SKM-1 (cell line): ENCODE measurements around the gene RBM43.

Source experiments
- DNase-seq: peaks from one replicate; lab custom pipeline; 2025; ENCODE audit not compliant: unreplicated experiment; lab: John Stamatoyannopoulos, UW

Gene RBM43

DNA sequence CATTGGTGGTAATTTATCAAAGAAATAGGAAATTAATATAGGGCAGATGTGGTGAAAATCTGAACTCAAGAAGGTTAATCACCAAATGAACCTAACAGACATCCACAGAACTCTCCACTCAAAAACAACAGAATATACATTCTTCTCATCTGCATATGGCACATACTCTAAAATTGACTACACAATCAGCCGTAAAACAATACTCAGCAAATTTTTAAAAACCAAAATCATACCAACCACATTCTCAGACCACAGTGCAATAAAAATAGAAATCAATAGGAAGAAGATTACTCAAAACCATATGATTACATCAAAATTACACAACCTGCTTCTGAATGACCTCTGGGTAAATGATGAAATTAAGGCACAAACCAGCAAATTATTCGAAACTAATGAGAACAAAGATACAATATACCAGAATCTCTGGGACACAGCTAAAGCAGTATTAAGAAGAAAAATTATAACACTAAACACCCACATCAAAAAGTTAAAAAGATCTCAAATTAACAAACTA is 31.0 kb downstream of the RBM43 start:
- DNase-seq: no peak

DNA sequence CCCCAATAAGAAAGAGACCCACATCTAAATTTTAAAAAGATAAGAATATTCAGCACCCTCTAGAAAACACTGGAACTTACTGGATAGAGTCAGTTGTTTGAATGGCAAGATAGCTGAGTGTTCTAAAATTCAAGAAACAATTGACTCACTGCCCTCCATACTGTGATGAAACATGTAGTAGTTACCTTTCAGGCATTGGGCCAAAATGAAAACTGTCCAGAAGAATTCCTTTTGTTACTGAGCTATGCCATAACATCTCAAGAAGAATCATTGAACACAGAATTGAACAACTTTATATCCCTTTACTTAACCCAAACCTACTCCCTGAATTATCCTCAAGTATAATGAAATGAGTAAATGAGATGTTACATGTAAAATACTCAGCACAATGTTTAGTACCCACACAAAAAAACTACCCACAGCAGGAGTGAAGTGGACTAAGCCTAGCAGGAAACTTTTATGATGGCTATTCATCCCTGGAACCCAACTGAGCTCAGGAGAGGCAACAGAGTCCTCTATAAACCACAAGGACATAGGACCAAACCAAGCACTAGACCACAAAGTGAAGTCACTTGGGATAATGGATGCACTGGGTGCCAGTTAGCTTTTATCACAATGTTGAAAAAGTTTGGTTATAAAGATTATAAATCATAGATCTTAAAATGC is 32.7 kb downstream of the RBM43 start:
- DNase-seq: no peak

DNA sequence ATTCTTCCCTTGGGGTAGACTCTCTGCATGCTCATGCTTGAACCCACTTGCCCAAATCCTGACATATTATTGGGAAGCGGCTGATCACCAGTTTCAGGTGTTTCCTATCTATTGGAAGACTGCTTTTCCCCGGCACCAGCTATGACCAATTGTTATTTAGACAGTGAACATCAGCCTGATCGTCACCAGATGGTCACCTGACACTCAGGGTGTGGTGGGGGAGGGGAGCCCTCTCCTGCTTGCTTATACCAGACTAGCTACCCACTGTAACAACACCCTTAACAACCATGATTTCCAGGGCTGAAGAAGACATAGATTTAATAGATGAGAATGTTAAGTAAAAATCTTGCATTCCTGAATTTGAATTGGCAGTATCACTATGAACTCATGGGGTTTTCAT is 44.3 kb downstream of the RBM43 start:
- DNase-seq: no peak

DNA sequence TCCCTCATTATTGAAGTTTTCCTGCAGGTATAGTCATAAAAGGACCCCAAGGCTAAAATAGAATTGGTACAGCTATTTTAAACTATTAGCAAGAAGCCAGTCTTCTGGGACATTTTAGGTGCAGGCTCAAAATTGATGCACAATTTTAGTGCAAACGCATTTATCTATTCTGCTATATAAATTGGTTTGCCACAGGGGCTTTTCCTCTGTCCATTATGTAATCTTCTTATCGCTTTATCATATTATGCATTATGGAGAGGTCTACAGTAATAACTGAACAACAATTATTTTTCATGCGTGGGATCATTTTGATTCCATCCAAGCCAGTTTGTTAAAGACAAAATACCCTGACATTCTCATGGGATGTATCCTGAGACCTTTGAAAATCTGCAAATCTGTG is 54.6 kb downstream of the RBM43 start:
- no peak for DNase-seq

DNA sequence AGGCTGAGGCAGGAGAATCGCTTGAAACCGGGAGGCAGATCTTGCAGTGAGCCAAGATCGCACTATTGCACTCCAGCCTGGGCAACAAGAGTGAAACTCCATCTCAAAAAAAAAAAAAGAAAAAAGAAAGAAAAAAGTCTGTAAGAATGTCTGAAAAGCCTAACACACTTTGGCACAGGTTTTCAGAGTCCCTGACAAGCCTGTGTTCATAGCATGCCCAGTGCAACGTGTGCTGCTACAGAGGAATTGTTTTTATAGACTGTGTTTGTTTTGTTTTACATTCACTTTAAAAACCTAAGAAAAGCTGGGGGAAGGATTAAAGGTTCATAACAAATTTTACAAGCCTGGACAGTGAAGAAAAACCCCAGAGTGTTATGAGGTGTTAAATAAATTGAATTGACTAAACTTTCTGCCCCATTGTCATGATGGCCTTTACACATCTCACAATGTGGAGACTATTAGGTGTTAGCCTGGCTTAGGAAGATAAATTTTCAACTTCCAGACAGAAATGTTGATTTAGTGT is 55.2 kb downstream of the RBM43 start:
- DNase-seq: no peak

DNA sequence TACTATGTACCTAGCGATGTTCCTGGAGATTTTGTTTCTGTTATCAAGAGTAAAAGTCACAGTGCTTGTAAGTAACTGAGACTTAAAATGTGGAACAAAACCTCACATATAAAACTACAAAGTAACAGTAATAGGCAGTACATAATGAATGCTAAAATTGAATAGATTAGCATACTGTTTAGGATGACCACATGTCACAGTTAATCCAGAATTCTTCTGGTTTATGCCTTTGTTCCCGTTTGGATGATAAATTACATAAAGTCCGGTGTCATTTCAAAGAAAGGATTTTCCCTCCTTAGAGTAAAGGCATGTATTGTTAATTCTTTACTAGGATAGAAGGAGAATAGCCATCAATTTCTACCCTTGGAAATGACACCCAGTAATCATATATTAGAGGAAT is 56.1 kb downstream of the RBM43 start:
- DNase-seq: no peak

DNA sequence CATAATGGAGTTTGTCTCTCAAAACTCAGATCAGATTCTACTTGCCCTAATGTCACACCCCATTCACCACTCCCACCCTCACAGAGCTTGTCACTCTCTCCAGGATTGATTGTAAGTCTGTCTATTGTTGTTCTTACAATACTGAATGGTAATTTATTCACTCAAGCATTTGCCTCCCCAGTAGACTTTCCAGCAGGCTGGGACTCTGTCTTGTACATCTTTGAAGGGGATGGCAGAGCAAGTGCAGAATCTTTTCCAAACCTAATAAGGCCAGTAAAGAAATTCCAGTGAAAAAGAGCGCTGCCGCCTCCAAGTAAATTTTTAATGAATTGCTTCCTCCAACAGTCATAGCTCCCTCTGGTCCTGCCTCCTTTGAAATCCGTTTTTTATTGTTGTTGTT is 56.9 kb downstream of the RBM43 start:
- DNase-seq: no peak

DNA sequence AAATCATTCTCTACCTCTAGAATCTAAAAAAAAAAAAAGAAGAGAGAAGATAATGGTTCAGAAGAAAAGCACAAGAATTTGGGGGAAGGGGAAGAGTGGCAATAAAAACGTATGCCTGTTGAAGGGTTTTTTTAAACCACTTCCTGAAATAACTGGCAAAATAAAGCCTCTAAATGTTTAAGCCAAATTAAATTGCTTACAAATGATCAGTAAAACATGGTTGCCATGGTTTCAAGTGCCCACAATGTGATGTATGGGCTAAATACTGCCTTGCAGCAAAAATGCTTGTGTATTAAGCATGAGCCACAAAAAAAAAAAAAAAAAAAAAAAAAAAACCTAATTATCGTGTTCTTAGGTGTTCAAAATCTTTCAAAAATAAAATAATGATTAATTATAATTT is 60.8 kb downstream of the RBM43 start:
- DNase-seq: no peak

DNA sequence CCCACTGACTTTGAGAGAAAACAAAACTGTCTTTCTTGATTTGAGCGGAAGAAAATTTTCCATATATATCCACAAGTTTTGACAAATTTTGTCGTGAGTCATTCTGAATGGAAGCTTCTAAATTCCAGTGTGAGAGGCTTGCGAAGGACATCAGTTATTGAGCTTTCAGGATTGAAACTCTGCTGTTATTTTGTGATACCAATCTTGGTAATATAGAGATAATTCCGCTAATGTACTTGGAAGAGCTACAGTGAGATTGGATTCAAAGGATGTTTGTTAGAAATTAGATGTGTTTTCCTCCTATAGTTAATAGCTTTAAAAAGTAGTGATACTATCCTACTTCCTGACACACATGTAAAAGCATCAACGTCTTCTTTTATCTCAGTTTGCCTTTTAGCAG is 61.4 kb downstream of the RBM43 start:
- no peak for DNase-seq

DNA sequence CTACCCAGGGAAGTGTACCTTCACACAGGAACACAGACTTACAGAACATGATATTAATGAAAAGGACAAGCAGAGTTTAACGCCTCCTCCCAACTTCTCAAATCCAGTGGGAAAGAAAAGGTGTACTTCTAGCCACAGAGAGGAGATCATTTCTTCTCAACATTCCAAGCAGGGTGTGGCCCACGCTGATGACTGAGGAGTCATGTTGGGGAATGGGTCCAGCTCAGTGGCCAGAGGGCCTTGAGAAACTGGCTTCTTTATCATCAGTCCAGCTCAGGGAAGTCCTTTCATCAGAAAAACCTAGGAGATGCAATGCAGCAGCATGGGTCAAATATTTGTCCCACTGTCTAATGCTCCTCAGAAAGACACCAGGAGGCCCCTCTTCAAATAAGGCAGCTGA is 63.0 kb downstream of the RBM43 start:
- DNase-seq: no peak
